Effector memory CD4-positive, alpha-beta T cell (primary cell): ENCODE data around the gene ANKRD34A.

Experiments
- DNase-seq, 3 donors: peaks; one replicate each; pipeline ENCODE4 v3.0.0-alpha.2; 2020
- H3K27ac ChIP-seq: 2 replicates; pipeline ENCODE4 v1.7.0; 2013; ENCODE audit warnings: mild to moderate bottlenecking, low read length, moderate library complexity; ENCODE audit not compliant: insufficient read depth, poor library complexity, severe bottlenecking
- H3K27me3 ChIP-seq: replicated peaks from 2 replicates; pipeline ENCODE4 v1.7.0; 2013; ENCODE audit warnings: mild to moderate bottlenecking, low read length; ENCODE audit not compliant: insufficient read depth, control insufficient read depth, poor library complexity, severe bottlenecking
- H3K36me3 ChIP-seq: 2 replicates; pipeline ENCODE4 v1.7.0; 2013; ENCODE audit warnings: mild to moderate bottlenecking, low read length, moderate library complexity; ENCODE audit not compliant: control insufficient read depth, insufficient read depth
- H3K4me1 ChIP-seq: 2 replicates; pipeline ENCODE4 v1.7.0; 2013; ENCODE audit warnings: low read length, mild to moderate bottlenecking; ENCODE audit not compliant: control insufficient read depth, insufficient read depth, poor library complexity, severe bottlenecking
- H3K4me3 ChIP-seq: 2 replicates; pipeline ENCODE4 v1.7.0; 2013; ENCODE audit warnings: low read length, low read depth, mild to moderate bottlenecking; ENCODE audit not compliant: insufficient read depth, poor library complexity, severe bottlenecking
- H3K9me3 ChIP-seq: 2 replicates; pipeline ENCODE4 v1.7.0; 2013; ENCODE audit warnings: mild to moderate bottlenecking, low read length, moderate library complexity; ENCODE audit not compliant: control insufficient read depth

The ANKRD34A gene

DNA sequence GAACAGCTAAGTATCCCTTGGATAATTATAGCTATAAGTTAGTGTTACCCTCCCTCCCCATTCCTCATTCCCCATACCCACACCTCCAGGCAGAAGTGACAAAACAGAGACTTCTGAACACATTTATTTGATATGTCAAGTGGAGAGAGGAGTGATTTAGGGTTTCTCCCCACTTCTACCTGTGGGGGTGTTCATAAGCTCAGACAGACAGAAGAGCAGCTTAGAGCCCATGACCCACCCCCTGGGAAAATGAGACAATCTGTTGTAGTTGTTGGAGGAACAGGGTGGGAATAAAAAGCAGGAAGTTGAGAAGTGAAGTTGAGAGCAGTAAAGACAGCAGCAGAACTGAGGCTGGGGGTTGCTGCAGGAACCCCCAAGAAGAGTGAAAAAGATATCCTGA is 5.0 kb downstream of the ANKRD34A start:
- H3K4me3 ChIP-seq: no peak overlapping the region
- H3K9me3 ChIP-seq: no peaks in the 10 kb centered on the region
- no peaks in the 10 kb centered on the region for H3K27me3 ChIP-seq
- H3K4me1 ChIP-seq: peaks cover 42% of the 10 kb centered on the region
- H3K27ac ChIP-seq: no peak overlapping the region
- no peaks in the 10 kb centered on the region for H3K36me3 ChIP-seq
- no peak for DNase-seq

DNA sequence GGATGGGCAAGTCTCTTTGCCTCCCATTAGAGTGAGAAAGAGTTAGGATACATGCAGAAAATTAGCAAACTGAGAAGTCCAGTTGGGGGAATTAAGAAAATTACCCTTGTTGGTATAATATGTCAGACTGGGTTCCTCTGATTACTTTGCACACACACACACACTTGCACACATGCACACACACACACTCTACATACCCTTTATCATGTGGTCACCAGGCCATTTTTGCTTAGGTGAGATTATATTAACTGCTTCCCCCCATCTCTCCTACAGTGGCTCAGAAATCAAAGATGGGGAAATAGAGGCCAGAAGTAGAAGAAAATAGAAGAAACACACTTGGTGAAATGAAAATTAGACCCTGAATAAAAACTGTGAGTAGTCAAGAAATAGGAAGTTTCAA is 5.6 kb downstream of the ANKRD34A start:
- H3K4me1 ChIP-seq: peaks cover 41% of the 10 kb centered on the region
- H3K9me3 ChIP-seq: no peaks in the 10 kb centered on the region
- H3K4me3 ChIP-seq: no peak overlapping the region
- no peak overlapping the region for H3K27ac ChIP-seq
- H3K36me3 ChIP-seq: no peaks in the 10 kb centered on the region
- H3K27me3 ChIP-seq: no peaks in the 10 kb centered on the region
- no peak for DNase-seq

DNA sequence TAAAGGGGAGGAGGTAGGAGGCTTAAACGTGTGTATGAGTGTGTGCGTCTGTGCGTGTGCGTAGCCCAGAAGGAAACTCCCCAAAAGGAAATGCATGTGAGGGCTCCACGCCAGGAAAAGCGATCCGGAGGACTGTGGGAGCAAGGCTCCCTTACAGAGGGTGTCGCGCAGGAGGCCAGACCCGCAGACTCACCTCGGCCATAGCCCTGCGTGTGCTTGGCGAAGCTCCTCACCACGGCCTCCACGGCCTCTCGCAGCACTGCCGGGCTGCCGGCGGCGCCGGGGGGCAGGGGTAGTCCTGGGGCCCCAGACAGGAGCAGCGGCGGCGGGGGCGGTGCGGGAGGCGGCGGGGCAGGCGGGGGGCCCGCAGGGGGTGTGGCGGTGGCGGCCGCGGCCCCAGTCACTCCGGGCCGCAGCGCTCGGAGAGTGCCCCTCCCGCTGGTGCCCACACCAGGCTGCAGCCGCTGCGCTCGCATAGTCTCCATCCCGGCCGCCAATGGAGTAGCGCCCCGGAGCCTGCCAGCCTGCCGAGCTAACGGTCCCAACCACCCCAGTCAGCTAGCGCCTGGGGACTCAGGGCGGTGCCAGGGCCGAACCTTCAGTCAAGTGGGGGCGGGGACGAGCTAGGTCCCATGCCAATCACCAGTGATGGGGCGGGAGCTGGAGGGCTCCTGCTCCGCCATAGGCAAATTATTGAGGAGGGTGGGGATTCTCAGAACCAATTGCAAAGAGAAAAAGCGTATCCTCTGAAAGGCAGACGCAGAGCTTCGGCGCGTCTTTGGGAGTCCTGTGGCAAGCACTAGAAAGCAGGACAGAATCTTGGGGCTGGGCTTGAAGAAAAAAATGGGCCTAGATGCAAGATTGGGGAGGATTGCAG is 6.7 kb downstream of the ANKRD34A start, which contains the start of gene LIX1L:
Gene LIX1L (minus strand): TSS at position 575 of the 877 bp plus-strand sequence. CDS start 90 bp downstream, at position 485.
- Histone ChIP-seq H3K36me3 (no peaks in the 10 kb centered on the region), H3K4me1 (peaks cover 31% of the 10 kb centered on the region), H3K9me3 (no peaks in the 10 kb centered on the region), H3K27ac (peak within 1 kb of the TSS; percentile 92), H3K4me3 (peak within 1 kb of the TSS; percentile 79), H3K27me3 (no peaks in the 10 kb centered on the region)
- DNase-seq: peak; percentile 87 to 93 (median 93)

DNA sequence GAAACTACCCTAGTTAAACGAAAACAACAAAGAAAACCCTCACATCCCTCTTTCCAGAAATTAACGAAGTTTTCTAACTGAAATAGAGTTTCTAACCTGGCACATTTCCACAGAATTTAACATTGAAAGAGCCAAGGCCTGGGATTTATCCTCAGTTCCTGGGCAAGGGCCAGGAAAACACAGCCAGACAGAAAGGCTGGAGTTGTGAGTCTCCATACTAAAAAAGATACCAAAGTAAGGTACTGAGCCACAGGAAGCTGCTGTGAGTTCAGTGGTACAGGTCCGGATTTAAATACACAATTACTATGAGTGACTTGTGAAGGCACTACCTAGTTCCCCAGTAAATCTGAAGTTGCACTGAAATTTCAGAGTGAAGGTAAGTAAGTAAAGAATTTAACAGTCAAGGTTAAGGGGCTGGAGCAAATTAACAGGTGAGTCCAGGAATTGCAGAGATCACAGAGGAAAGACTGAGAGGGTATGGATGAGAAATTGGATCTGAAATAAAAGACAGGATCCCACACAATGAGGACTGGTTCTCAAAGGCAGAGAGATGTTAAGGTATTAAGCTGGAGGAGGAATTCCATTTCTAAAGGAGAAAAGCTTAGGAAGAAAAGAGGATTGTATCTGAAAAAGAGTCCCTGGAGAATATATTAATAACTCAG is 7.5 kb downstream of the ANKRD34A start:
- no peak for DNase-seq
- peaks cover 29% of the 10 kb centered on the region for H3K4me1 ChIP-seq
- no peaks in the 10 kb centered on the region for H3K27me3 ChIP-seq
- H3K4me3 ChIP-seq: peak overlapping the region; percentile 79
- H3K9me3 ChIP-seq: no peaks in the 10 kb centered on the region
- H3K36me3 ChIP-seq: no peaks in the 10 kb centered on the region
- peak overlapping the region; percentile 92 for H3K27ac ChIP-seq

DNA sequence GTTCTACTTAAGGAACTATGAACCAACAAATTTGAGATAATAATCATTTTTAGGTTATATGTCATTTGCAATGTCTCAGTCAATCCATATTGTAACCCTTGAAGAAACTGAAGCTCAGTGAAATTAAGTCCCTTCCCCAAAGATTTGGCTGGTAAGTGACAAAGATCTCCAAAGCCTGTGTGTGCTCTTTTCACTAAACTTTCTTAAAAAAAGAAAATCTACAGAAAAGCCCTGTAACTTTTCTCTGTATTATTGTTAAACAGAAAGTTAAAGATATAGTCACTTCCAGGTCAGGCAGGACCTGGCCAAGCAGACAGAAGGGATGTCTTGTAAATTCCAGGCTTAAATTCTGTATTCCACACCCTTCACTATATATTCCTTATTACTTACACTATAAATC is 8.0 kb downstream of the ANKRD34A start:
- peak overlapping the region; percentile 92 for H3K27ac ChIP-seq
- peaks cover 29% of the 10 kb centered on the region for H3K4me1 ChIP-seq
- H3K27me3 ChIP-seq: no peaks in the 10 kb centered on the region
- peak overlapping the region; percentile 79 for H3K4me3 ChIP-seq
- no peaks in the 10 kb centered on the region for H3K36me3 ChIP-seq
- H3K9me3 ChIP-seq: no peaks in the 10 kb centered on the region
- no peak for DNase-seq

DNA sequence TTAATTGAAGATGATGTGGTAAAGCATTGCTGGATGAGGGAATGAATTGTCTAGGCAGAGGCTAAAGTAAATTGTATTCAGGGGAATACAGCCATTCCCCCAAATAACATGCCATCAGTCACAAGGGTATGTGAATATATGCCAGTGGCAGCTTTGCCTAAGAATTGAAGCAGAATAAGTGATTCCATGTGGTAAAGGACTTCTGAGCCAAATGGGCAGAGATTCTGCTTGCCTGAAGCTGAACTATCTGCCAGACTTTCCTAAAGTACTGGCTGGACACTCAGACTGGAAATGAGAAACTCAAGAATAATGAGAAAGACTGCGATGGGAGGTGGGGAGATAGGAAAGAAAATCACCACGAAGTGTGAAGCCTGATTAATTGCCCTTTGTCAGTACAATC is 8.9 kb downstream of the ANKRD34A start:
- no peak overlapping the region for H3K4me3 ChIP-seq
- H3K4me1 ChIP-seq: peaks cover 29% of the 10 kb centered on the region
- H3K9me3 ChIP-seq: no peaks in the 10 kb centered on the region
- DNase-seq: no peak
- H3K27ac ChIP-seq: no peak overlapping the region
- no peaks in the 10 kb centered on the region for H3K36me3 ChIP-seq
- no peaks in the 10 kb centered on the region for H3K27me3 ChIP-seq

DNA sequence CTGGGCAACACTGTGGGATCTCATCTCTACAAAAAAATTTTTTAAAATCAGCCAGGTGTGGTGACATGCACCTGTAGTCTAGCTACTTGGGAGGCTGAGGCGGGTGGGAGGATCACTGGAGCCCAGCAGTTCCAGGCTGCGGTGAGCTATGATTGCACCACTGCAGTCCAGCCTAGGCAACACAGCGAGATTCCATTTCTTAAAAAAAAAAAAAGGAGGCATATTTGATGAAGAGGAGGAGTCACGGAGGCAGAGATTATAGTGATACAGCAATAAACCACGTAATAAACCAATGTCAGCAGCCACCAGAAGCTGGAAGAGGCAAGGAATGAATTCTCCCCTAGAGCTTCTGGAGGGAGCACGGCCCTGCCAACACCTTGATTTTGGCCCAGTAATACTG is 10.5 kb downstream of the ANKRD34A start:
- Histone ChIP-seq H3K27me3 (no peaks in the 10 kb centered on the region), H3K36me3 (no peaks in the 10 kb centered on the region), H3K27ac (no peak overlapping the region), H3K4me3 (no peak overlapping the region), H3K9me3 (no peaks in the 10 kb centered on the region), H3K4me1 (peaks cover 26% of the 10 kb centered on the region)
- no peak for DNase-seq

DNA sequence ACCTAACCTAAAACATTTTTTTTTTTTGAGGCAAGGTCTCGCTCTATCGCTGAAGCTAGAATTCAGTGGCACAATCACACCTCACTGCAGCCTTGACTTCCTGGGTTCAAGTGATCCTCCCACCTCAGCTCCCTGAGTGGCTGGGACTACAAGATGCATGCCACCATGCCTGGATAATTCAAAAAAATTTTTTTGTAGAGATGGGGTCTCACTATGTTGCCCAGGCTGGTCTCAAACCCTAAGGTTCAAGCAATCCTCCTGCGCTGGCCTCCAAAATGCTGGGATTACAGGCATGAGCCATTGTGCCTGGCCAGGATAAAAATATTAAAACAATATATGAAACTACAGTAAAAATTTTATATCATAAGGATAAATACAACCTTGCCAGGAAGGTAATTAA is 11.5 kb downstream of the ANKRD34A start:
- peaks cover 19% of the 10 kb centered on the region for H3K4me1 ChIP-seq
- no peaks in the 10 kb centered on the region for H3K9me3 ChIP-seq
- H3K27ac ChIP-seq: no peak overlapping the region
- DNase-seq: no peak
- H3K27me3 ChIP-seq: no peaks in the 10 kb centered on the region
- H3K4me3 ChIP-seq: no peak overlapping the region
- peaks cover 2% of the 10 kb centered on the region for H3K36me3 ChIP-seq

DNA sequence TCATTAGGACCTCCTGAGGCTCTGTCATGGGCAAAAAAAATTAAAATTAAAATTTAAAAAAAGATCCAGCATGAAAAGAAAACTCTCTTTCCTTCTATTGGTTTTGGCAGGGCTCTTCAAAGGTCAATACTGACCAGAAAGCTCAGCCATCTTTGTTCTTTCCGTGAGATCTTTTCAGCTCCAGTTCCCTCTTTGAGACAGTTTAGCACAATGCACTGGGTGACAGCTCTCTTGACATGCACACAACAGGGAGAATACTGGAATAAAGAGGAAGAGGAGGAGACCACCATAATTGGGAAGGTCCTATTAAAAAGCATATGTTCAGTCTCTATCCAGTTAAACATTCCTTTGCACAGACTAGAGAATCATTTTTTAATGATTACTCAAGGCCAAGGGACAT is 12.8 kb downstream of the ANKRD34A start:
- no peak for DNase-seq
- no peaks in the 10 kb centered on the region for H3K27me3 ChIP-seq
- H3K4me1 ChIP-seq: peaks cover 15% of the 10 kb centered on the region
- H3K4me3 ChIP-seq: no peak overlapping the region
- H3K27ac ChIP-seq: no peak overlapping the region
- no peaks in the 10 kb centered on the region for H3K9me3 ChIP-seq
- peaks cover 16% of the 10 kb centered on the region for H3K36me3 ChIP-seq

DNA sequence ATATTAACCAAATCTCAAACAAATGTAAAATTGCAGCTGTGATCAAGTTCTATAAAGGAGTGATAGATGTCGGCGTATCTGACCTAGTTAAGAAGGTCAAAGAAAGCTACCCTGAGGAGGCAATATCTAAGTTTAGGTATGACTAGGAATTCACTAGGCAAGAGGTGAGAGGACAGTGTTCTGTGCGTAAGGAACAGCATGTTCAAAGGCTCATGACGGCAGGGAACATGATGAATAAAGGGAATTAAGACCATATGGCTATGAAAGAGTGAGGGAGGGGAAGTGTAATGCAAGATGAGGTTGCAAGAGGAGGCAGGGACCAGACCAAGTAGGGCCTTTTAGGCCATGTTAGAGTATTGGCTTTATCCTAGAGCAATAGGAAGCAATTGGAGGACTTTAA is 15.2 kb downstream of the ANKRD34A start:
- DNase-seq: no peak
- H3K4me1 ChIP-seq: peaks cover 4% of the 10 kb centered on the region
- no peaks in the 10 kb centered on the region for H3K27me3 ChIP-seq
- H3K27ac ChIP-seq: no peak overlapping the region
- H3K36me3 ChIP-seq: peaks cover 20% of the 10 kb centered on the region
- no peak overlapping the region for H3K4me3 ChIP-seq
- H3K9me3 ChIP-seq: no peaks in the 10 kb centered on the region
